RWPE1 (cell line): Measurements from ENCODE around the gene COL20A1.

ENCODE experiments used
- CTCF ChIA-PET: fragments of 350-600 bp; sonication (Branson Sonifier 250); formaldehyde crosslinking; extraction: SDS; loops from one replicate; lab custom pipeline; 2021; lab: Yijun Ruan, JAX
- POLR2A ChIA-PET: fragments of 400-600 bp; formaldehyde crosslinking; extraction: SDS; loops from one replicate; lab custom pipeline; 2020; ENCODE audit warnings: antibody characterized with exemption; ENCODE audit not compliant: low non-redundant PET; lab: Yijun Ruan, JAX
- DNase-seq: peaks from one replicate; pipeline ENCODE4 v3.0.0; 2012; ENCODE audit warnings: low spot score
- H3K27ac ChIP-seq: fragments of 450-650 bp; 2 replicates; pipeline ENCODE4 v1.5.1; 2017
- CTCF ChIP-seq: fragments of 450-650 bp; conservative IDR thresholded peaks from 2 replicates; pipeline ENCODE4 v1.5.1; 2017; ENCODE audit warnings: low read depth, mild to moderate bottlenecking

Gene COL20A1

GRCh38 chr20:63363981-63364561 lies 71.1 kb downstream of the COL20A1 start:
- POLR2A ChIA-PET = interaction anchor here (0.6 kb wide), 1 partner anchor 347 kb away, joined by 4 read pairs; no protein-coding TSS in a partner anchor
- H3K27ac ChIP-seq = no peak overlapping the region
- no peak for DNase-seq
- CTCF ChIA-PET = interaction anchor here (0.8 to 1.4 kb wide), 3 partner anchors 17 to 141 kb away, joined by 3 to 7 read pairs (median 4); no protein-coding TSS in a partner anchor
- no peak for TF ChIP-seq CTCF

GRCh38 chr20:63364801-63365585 lies 72.0 kb downstream of the COL20A1 start:
- CTCF ChIA-PET = interaction anchor here (1.4 kb wide), 1 partner anchor 16 kb away, joined by 7 read pairs; no protein-coding TSS in a partner anchor
- TF ChIP-seq CTCF = no peak
- no peak overlapping the region for H3K27ac ChIP-seq
- POLR2A ChIA-PET = no interaction called here
- no peak for DNase-seq

- TF ChIP-seq CTCF = no peak
- no peak overlapping the region for H3K27ac ChIP-seq
- DNase-seq = no peak
- ChIA-PET CTCF (interaction anchor here (0.6 kb wide), 1 partner anchor 71 kb away, joined by 5 read pairs; no protein-coding TSS in a partner anchor), POLR2A (no interaction called here)
Observed at GRCh38 chr20:63365601-63366389, 72.8 kb downstream of the COL20A1 start.

- no peak for TF ChIP-seq CTCF
- CTCF ChIA-PET = interaction anchor here (0.6 to 0.7 kb wide), 2 partner anchors 15 to 70 kb away, joined by 4 to 5 read pairs; no protein-coding TSS in a partner anchor
- DNase-seq = no peak
- no peak overlapping the region for H3K27ac ChIP-seq
- POLR2A ChIA-PET = no interaction called here
Observed at GRCh38 chr20:63366390-63367365, 73.7 kb downstream of the COL20A1 start.

GRCh38 chr20:63367446-63368055 lies 74.6 kb downstream of the COL20A1 start:
- H3K27ac ChIP-seq = no peak overlapping the region
- no peak for DNase-seq
- POLR2A ChIA-PET = no interaction called here
- no peak for TF ChIP-seq CTCF
- CTCF ChIA-PET = interaction anchor here (0.6 to 0.7 kb wide), 2 partner anchors 11 to 14 kb away, joined by 4 read pairs; no protein-coding TSS in a partner anchor
